Activated CD8-positive, alpha-beta memory T cell treated with anti-CD3 and anti-CD28 coated beads, Interleukin-2, amount 50 U/mL, for 1 hour (primary cell): ENCODE measurements around the gene RXRA.

Experiments
- DNase-seq: peaks from one replicate; pipeline ENCODE4 v3.0.0-alpha.2; 2020; ENCODE audit errors: extremely low read depth

RXRA gene

DNA sequence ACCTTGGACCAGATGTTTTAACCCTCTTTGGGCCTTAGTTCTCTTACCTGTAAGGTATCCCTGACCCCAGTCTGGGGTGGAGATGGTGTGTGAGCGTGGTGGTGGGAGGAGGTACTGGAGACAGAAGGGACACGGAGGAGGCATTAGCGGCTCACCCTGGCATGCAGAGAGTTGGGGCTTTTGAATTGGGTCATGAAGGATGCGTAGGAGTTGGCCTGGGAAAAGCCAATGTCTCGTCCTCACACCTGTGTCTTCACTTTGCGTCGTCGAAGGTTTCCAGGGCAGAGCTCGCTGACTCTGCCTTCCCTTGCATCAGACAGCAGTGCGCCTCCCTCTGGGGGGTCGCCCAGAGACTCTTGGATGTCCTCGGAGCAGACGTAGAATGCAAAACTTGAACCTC, 11.2 kb downstream of the RXRA start:
- DNase-seq = no peak

DNA sequence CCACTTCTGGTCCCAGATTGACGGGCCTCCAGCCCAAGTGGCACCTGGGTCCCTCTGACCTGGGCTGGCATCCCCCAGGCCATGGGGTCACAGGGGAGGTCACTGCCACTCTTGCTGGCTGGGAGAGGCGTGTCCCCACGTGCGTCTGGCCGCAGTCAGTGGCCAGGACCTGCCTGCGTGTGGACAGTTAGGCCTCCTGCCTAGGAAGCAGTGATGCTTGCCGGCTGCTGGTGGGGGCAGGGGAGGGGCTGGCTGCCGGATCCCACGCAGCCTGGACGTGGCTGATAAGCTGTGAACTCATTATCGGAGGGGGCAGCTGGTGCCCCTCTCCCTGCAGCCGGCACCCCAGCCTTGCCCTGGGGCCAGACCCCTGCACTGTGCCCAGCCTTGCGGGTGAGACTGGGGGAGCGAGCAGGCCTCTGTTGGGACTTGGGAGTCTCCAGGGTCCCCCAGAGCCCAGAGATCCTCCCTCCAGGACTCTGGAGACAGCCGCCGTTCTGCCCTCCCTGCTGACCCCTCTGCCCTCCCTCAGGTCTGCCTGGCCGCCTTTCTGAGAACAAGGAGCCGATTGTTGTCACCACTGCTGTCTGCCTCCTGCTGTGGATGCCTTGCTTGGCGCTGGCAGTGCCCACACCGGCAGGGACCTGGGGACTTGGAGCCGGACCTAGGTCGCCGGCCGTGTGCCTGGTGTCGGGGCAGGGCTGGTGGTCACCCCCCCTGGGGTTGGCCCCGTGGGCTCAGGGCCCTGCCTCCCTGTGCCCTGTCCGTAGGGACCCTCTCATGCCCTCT, 12.3 kb downstream of the RXRA start:
- DNase-seq = no peak

DNA sequence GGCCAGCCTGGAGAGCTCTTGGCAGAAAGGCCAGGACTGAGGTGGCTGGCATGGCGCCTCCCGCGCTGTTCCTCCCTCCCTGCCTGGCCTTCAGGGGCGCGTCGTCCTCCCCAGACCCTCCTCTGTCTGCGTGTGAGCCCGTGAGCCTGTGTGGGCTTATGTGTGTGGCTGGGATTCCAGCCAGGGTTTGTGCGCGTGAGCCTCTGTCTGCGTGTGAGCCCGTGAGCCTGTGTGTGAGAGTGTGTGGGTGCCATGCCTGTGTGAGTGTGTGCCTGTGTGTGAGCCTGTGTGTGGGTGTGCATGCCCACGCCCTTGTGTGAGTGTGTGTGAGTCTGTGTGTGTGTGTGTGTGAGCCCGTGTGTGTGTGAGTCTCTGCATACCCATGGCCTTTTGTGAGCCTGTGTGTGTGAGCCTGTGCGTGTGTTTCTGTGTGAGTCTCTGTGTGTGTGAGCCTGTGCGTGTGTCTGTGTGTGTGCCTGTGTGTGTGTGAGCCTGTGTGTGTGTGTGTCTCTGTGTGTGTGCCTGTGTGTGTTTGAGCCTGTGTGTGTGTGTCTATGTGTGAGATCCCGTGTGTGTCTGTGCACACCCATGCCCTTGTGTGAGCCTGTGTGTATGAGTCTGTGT, 13.0 kb downstream of the RXRA start:
- DNase-seq = no peak

DNA sequence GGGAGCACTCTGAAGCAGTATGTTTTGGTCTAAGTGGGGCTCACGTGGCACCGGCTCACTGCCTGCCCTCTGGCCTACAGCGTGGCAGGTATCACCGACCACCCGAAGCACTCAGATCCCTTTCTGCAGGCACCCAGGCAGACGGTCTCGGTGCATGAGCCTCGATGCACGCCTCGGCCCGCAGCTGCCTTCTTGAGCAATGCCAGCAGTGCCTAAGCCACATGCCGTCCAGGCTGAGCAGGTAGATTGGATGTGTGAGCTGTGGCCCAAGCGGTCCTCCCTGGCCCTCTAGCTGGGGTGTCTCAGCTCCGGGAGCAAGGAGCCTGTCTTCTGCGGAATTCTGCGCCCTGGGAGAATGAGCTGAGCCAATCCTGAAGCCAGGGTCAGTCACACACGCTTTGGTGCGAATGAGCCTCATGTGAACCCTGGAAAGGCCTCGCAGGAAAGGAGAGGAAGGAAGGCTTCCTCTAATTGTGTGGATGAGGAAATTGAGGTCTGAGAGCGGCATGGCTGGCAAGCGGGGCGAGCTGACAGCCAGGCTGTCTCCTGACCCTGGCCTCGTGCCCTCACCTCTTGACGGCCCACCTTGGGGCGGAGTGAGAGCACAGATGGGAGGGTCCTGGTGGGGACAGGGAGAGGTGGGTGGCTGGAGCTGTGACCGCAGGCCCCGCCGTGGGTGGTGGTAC, 14.4 kb downstream of the RXRA start:
- DNase-seq = no peak

DNA sequence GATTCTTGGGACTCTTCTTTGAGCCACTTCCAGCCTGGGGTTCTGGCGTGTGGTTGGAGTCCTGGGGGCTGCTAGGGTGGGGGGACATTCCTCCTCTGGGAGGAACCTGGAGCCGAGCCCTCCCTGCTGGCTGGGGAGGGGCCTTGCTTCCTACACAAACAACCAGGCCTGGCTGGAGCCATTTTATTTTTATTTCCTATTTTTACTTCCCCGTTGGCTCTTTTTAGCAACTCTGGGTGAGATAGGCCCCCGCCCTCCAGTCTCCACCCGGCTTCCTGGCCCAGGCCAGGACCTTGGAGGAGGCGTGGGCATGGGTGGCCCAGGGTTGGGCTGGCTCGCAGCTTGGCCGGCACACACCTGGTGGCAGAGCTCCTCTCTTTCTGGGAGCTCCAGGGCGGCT, 15.1 kb downstream of the RXRA start:
- no peak for DNase-seq

DNA sequence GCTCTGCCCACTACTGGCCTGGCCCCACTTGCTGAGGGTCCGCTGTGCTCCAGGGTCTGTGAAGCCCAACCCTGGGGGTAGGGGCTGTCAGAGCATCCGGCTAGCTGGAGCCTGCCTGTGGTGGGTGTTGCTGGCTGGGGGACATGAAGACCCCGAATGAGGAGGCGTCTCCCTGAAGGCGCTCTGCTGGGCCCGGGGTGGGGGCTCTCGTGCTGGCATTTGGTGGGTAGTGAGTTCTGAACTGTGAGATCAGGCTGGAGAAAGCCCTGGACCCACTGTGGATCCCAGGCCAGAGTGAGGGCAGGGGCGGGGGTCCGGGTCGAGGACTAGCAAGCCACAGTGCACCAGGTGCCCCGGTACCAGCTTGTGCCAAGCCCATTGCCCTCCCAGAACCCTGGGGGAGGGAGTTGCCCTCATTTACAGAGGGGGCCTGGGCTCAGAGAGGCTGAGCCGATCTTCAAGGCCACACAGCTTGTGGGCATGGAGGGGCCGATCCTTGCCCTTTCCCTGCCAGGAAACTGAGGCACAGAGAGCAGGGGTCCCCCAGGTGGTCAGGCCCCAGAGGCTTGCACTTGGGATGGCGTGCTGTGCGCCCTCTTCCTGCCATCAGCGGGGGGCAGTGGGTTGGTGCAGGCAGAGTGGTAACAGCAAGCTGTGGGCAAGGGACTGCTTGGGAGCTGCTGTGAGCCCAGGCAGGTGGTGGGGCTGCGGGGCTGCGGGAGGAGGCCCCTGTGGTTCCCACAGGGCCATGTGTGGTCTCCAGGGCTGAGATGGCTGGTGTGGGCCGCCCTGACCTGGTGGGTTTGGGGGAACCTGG, 15.9 kb downstream of the RXRA start:
- DNase-seq = no peak

DNA sequence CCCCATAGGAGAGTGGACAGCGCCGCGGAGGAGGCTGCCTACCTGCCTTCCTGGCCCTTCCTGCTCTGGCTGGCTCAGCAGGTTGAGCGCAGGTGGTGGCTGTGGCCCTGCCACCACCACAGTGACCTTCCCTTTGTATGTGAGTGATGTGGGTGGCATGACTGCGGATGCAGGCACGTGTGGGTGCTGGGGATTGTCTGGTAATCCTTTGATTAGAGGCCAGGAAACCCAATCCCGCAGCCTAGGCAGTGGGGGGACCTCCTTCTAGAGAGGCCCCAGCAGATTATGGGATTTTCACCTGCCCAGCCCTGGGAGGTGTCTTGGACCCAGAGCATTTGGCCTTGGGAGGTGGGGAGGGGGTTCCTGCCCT, 16.5 kb downstream of the RXRA start:
- no peak for DNase-seq

DNA sequence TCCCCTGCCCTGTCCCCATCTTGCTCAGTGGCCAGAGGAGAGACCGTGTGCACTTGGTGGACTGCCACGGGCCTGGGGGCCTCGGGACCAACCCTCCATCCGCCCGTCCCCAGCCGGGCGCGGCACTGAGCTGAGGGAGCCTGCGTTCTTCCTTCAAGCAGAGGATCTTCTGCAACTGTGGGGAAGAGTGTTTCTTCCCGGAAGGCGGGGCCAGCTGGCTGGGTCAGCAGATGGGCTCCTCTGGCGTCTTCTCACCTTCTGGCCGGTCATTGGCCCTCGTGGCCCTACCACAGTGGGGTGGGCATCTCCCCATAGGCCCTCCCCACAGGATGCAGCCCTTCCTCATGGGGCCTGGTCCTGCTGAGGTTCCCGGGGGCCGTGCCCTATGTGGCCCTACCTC, 17.4 kb downstream of the RXRA start:
- DNase-seq = no peak

DNA sequence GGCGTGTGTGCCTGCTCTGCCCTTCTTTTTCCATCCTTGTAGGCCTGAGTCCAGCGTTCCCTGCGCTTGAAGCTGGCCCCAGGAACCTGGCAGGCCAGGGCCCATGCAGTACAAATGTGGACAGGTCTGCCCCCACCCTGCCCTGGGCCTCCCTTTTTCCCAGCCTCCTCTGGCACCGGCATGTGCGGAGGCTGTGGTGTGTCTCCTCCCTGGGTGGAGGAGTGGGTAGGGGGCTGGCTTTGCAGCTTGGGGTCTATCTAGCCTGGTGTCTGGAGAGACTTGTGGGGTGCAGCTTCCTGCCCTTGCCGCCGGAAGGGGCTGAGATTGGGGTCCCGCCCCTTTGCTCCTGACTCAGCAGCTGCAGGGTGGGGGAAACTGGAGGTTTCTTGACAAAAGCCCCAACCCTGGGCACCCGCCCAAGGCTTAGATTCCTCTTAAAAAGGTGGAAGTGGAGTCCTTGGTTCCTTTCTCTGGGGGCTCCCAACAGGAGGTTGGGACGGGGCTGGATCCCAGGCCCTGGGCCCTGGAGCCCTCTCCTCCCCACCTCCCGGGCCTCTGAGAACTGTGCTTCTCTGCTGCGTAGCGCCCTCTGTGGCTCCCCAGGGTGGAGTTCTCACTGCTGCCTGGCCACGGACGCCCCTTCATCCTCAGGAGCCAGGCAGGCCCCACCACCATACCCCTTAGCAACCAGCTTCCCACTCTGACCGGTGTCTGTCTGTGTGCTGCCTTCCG, 18.0 kb downstream of the RXRA start:
- no peak for DNase-seq

DNA sequence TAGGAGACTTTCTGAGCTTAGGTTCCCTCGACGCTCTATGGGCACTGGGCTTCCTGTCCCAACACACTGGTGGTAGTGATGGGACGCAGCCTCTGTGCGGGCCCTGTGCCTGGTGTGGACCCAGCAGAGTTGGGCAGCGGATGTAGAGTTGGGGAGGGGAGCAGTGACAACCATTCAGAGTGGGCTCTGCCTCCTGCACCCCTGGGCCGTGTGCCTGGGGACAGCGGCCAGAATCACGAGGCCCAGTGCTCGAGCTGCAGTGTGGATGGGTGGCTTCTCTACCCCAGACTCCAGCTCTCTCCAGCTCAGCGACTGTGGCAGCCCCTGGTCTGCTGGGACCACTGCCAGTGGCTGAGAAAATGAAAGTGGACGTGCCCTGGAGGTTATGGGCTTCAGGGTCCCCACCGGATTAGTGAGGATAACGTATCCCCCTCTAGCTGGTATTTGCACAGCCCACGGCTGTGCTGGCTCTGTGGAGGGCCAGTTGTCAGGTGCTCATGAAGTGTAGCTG, 18.6 kb downstream of the RXRA start:
- no peak for DNase-seq

DNA sequence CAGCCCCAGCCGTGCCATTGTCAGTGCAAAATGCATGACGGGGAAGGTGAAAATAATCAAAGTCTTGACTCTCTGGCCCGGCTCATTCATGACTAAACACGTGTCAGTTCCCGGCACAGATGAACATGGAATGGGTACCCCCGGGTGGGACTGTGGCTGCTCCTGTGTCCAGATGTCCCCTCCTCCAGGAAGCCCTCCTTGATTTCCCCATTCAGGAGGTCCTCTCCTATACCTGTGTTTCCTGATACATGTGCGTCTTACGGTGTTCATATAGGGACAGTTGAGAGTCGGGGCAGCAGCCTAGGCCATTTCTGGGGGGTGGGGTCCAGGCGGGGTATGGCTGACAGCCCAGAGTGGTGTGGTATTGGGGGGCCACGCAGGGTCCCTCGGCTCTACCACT, 19.5 kb downstream of the RXRA start:
- DNase-seq = no peak

DNA sequence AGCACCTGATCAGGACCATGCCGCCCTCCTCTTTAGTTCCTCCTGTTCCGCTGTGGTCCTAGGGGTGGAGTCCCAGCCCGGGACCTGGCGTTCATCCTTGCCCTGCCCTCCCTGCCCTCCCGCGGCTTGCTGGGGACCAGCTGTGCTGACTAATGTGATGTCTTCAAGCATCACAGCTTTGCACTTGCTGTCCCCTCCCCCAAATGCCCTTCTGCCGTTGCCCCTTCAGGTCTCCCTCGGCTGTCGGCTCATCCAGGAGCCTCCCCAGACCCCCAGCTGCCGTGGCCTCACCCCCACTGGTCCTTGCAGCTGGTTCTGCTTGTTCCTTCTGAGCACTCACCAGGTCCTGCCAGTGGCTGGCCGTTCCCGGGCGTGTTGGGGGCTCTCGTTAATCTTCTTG, 19.9 kb downstream of the RXRA start:
- DNase-seq = no peak

DNA sequence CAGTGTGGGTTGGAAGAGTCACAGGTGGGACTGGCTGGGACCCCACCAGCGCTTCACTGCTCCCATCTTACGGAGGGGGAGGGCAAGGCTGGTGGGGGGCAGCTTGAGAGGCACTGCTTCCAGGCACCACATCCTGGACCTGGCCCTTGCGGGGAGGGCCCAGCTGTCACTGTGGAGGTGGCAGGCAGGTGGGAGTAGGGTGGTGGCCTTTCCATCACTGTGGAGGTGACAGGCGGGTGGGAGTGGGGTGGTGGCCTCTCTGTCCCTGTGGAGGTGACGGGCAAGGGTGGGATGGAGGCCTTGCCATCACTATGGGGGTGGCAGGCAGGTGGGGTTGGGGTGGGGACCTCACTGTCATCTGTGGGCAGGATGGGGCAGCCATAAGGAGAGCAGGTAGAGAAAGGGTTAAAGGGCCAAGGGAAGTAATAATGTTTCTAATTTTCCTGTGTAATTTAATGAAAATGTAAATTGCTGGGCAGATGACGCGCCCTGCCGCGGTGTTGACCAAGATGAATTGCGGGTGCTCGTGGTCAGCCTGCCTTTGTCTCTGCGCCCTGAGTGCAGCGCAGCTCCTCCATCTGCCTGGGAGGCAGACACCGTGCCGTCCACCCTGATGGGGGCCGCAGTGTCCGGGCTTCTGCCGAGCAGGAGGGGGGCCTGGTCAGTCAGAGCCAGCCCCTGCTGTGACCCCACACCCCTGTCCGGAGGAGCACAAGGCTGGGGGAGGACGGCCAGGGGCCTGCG, 20.8 kb downstream of the RXRA start:
- no peak for DNase-seq

DNA sequence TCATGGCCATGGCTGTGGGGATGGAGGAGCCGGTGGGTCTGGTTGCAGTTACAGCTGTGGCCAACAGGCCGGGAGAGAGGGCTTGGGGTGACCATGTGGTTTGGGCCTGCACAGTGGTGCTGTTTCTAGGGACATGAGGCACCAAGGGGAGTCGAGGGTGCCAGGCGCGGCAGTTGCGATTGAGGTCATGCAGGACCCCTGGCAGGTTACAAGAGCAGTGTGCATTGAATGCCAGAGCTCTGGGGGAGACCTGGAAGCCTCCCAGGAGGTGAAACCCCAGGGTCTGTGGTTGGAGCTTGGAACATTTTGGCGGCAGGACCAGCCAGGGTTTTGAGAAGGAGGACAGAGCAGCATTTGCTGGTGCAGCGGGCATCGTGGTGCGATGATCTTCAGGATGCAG, 21.7 kb downstream of the RXRA start:
- DNase-seq = no peak

DNA sequence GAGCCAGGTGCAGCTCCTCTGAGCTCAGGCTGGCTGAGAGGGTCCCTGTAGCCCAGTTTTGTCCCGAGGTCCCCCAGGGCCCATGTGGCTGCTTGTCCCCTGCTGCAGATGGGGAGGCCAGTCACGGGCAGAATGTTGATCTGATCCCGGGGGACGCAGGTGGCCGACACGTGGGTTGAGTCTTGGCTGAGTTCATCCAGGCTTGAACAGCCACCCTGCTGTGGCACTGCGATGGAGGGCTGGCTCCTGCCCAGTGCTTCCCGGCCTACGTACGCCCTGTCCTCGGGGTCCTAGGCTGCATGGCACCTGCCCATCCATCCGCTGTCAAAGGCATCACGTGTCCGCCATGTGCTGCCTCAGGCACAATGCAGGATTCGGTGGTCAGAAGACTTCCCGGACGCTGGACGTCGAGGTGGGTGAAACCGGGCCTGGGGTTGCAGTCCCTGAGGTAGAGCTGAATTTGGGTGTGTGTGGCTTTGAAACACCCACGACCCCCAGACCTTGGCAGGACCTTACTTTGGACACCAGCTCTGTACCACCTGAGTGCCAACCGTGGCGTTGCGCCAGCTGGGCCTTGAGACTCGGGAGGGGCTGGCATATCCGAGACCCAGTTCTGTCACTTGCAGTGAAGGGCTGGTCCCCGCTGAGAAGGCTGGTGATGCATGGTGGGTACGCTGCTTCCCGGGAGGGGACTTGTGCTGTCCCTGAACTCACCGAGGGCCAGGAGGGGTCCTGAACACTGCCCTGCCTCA, 22.3 kb downstream of the RXRA start:
- no peak for DNase-seq

DNA sequence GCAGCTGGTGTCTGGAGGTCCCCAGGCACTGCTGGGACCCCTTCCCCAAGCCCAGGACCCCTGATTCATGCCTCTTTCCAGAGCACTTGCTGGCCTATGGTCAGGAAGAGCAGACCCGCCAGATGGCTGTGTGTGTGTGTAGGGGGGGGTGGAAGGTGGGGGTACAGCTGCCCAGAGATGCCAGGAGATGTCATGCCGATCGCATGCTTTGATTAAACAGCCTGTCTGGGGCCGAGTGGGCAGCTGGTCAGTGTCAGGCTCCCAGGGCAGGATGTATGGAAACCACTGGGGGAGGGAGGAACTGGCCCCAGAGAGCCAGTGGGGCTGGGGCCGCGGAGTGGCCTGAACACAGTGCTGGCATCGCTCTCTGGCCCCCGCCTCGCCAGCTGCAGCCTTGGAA, 23.7 kb downstream of the RXRA start:
- no peak for DNase-seq

DNA sequence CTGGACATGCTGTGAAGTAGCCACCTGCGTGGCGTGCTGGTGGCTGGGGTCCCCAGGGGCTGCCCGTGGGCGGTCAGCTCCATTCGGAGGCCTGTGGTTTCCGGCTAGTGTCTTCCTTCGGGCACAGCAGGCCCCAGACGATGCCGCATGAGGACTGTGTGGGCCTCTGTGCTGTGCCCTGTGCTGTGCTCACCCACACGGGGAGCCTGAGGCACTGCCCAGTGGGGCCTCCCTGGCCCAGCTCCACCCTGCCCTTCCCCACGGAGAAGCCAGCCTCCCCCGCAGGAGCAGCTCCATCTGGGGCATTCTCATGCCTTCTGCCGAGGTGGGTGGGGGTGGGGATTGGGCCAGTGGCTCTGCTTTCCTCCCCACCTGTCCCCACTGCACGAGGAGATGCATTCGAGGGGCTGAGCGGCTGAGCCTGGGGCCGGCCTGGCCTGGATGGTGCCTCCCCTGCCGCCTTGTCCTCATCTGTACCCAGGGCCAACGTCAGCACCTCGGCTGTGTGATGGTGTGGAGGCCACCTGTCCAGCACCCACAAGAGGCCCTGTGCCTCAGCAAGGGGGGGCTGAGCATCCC, 24.2 kb downstream of the RXRA start:
- no peak for DNase-seq

DNA sequence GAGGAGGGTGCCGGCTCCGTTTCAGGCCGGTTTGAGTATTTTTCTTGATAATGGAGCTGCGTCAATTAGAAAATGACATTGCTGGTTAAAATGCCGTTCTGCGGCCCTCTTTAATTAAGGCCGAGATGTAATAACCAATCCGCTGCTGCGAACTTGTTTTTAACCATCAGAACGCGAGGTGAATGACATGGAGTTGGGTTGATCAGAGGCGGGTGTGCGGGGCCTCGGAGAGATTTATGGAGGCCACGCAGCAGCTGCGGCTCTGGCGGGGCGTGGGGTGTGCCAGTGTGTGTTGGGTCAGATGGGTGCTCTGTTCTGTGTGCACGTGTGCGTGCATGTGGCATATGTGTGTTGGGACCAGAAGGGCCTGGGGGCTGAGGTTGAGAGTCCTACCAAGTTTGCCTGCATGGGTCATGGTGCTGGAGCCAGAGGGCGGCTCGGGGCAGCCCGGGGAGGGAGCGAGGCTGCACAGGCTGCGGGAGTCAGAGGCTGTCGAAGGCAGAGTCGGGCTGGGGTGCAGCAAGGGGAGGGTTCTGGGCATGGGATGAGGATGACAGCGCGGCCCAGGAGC, 25.4 kb downstream of the RXRA start:
- no peak for DNase-seq

DNA sequence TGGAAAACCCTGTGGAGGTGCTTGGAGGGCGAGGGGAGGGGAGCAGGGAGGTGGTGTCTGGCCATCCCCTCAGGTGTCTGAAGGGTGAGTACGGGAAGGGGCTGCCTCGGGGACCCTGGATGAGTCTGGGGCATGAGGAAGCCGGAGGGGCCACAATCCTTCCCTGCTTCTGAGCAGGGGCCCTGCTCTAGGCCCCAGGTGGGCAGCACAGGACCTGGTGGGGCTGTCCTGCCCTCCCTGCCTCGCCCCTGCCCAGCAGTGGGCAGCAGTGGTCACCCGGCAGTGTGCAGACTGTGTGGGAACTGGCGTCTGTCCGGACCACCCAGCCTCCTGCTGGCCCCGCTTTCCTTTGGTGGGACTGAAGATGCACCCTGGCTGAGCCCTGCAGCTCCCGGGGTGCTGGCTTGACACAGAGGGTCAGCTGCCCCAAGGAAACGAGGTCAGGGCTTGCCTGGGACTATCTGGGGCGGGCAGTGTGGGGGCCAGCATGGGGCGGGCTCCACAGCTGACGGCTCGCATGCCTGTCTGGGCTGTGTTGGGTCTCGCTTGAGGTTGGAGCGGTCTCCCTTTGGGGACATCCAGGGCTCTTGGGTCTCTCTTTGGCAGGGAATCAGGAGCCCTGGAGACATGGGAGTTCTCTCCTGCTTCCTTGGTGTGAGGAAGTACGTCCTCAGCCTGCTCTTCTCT, 26.1 kb downstream of the RXRA start:
- no peak for DNase-seq
